ENCODE data around the gene CBFA2T3.

CBFA2T3 gene

DNA sequence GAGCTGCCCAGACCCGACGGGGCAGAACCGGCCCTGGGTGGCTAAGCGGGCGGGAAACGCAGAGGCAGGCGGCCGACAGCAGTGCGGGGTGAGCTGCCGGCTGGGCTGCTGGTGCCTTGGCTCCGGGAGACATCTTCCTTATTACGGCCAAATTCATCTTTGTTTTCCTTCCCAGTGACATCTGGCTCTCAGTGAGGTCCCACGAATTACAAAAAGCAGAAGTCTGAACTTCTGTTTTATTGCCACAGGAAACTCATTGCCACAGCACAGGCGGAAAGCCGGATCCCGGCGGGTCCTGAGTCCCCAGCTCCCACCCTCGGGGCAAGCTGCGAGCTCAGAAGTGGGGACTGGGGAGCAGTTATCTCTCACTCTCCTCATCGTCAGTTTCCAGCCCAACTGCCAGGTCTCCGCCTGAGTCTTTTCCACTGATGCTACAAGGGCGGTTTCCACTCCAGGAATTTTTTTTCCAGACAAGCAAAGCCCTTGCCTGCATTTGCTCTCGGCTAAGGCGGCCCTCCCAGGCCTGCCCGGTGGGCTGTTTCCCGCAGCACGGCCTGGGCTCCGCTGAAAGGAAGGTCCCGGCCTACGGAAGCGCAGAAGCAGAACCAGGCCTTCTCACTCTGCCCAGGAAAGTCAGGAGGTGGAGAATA lies 40.3 kb downstream of the CBFA2T3 start:
- DNase-seq: peak; percentile 91

DNA sequence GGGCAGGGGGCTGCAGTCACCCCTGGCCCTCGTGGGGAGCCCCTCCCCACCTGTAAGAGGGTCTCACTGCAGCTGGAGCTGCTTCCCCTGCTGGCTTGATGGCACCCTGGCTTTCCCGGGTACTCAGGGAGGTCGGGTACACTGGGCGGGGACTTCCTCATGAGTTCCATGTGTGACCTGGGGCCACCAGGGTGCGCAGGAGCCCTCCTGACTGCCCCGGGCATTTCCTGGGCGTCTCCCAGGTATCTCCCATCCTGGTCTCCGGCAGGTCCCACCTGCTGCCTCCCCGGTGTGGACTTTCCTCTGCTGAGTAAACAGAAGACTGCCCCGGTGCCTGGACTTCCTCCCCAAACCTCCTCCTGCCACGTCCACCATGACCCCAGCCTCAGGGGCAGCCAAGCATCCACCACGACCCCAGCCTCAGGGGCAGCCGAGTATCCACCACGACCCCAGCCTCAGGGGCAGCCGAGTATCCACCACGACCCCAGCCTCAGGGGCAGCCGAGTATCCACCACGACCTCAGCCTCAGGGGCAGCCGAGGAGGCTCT lies 40.9 kb downstream of the CBFA2T3 start:
- no peak for DNase-seq

DNA sequence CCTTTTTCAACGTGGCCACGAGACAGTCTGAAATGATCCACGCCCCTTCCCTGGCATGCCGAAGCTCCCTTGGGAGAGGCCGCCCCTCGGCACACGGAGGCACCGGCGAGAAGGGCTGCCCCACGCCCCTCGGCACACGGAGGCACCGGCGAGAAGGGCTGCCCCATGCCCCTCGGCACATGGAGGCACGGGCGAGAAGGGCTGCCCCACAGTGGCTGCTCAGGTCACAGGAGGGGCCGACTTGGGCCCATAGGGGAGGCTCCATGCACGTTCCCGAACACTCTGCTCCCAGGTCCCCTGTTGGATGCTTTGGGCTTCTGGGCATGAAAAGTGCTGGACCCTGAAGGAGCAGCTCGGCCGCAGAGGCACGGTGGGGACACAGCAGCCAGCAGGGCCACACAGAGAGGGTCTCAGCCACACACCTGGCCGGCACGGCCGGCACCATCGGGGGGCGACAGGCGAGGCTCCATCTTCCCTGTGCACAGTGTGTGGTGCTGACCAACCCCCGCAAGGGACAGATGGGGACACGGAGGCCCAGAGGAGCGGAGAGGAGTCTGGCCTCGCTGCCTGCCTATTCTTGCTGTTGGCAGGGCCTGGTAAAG lies 42.8 kb downstream of the CBFA2T3 start:
- no peak for DNase-seq

DNA sequence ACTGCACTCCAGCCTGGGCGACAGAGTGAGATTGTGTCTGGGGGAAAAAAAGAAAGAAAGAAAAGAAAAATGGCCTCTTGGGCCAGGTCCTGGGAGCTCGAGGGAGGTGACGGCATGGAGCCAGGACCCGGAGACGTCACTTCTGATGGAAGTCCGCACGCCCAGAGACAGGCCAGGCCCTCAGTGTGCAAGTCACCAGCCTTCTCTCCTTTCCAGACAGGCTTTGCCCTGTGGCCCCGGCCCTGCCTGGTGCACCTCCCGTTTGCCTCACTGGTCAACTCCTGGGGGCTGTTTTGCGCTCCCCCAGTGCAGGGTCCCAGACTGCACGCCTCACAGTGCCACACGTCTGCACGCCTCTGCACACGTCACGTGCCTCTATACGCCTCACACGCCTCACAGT lies 44.1 kb downstream of the CBFA2T3 start:
- no peak for DNase-seq

DNA sequence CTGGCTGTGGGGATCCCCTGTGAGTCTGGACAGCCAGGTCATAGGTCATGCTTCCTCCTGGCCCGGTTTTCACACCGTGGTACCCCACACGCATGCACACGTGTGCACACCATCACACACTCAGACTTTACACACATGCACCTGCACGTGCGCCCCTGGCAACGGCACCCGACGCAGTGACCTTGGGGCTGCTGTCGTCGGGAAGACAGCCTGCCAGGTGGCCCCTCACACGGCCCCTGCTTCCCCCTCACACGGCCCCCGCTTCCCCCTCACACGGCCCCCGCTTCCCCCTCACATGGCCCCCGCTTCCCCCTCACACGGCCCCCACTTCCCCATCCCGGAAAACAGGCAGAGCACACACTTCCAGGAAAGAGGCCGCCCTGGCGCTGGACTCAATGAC lies 45.1 kb downstream of the CBFA2T3 start:
- DNase-seq: no peak

DNA sequence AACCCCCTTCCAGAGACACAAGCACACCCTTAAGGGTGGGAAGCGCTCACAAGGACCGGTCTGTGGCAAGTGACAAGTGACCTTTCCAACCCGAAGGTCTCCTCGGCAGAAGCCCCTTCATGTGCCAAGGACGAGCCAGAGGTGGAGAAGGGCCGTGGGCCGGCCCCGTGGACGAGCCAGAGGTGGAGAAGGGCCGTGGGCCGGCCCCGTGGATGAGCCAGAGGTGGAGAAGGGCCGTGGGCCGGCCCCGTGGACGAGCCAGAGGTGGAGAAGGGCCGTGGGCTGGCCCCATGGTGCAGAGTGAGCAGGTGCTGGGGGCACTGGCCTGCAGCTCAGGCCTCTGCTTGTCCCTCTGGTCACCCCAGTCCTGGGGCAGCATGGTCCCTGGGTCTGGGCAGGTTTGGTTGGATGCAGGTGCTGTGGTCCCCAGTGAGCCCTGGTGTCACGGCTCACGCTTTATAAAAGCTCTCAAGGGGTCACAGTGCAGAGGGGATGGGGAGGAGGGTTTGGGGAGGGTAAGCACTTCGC lies 45.6 kb downstream of the CBFA2T3 start:
- DNase-seq: no peak

DNA sequence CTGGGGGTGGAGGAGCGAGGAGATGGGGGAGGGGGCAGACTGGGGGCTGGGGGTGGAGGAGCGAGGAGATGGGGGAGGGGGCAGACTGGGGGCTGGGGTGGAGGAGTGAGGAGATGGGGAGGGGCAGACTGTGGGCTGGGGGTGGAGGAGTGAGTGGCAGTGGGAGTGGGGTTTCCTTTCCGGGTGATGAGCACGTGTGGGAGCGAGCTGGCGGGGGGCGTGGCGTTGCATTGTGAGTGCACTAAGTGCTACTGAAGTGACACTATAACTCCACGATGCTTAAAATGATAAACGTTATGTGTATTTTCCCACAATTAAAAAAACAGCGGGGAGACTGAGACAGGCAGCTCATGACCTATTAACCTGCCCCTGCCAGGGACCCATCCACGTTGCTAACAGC lies 46.3 kb downstream of the CBFA2T3 start:
- DNase-seq: no peak

DNA sequence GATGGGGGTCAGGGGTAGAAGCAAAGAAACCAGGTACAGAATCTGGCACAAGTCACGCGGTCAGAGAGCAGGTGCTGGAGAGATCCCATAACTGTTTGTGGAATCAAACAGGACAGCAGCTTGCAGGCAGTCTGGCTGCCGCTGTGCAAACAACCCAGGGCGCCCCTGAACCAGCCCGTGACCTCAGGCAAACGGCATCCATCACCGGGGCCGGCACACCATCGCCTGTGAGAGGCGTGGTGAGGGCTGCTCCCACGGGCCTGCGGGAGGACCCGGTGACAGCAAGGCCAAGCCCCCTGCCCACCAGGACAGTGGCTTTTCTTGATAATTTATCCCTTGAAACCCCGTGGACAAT lies 47.9 kb downstream of the CBFA2T3 start:
- no peak for DNase-seq

DNA sequence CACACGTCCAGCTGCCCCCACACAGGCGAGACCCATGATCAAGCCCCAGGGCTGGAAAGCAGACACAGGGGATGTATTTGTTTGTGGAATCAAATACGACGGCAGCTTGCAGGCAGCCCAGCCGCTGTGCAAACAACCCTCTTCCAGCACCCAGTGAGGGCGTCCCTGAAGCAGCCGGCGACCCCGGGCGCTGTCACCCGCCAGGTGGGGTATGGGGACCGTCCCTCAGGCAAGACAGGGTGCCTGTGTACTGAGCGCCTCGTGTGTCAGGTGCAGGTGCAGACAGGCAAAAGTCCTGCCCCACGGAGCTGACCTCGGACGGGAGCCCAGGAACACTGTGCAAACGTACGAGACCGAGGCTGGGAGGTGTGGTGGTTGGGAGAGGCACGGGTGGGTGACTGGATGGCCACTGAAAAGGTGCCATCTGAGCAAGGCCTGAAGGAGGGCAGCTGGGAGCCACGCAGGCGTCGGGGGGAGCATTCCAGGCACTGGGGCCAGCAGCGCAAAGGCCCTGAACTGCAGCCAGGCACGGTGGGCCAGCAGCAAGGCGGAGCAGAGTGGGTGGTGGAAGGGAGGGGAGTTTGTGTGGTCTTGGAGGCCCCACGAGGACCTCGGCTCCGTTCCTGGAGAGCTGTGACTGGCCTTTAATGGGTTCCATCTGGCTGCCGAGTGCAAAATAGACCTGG lies 48.5 kb downstream of the CBFA2T3 start:
- no peak for DNase-seq

DNA sequence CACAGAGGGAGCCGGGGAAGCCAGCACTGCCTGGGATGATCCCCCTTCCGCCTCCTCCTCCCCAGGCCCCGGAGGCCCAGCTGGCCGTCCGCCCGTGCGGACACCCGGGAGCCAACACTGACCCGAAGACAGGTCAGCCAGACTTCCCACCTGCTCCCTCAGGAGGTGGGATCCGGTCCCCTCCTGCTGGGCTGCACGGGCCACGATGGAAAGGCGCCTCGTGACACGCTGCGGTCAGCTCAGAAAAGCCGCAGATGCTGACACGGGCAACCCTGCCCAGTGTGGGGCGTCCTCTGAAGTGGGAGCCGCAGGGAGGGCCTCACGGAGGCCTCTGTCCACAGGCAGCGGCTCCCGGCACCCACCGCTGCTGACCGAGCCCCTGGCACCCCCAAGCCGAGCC lies 49.3 kb downstream of the CBFA2T3 start:
- no peak for DNase-seq

DNA sequence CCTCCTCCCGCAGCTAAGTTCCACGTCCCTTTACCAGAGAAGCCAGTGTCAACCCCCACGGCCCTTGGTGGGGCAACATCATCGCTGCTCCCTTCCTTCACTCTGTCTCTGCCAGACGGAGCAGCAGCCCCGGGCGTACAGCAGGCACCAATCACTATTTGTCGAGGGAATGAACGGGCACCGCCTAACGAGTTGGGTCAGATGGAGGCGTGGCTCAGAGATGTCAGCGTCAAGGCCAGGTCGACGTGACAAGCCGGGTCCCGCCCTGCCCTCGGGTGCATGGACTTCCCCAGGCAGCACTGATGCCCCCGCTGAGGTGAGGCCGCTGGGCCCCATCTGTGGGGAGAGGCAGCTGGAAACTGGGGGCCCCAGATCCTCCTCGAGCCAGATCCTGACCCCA lies 50.0 kb downstream of the CBFA2T3 start:
- DNase-seq: no peak

DNA sequence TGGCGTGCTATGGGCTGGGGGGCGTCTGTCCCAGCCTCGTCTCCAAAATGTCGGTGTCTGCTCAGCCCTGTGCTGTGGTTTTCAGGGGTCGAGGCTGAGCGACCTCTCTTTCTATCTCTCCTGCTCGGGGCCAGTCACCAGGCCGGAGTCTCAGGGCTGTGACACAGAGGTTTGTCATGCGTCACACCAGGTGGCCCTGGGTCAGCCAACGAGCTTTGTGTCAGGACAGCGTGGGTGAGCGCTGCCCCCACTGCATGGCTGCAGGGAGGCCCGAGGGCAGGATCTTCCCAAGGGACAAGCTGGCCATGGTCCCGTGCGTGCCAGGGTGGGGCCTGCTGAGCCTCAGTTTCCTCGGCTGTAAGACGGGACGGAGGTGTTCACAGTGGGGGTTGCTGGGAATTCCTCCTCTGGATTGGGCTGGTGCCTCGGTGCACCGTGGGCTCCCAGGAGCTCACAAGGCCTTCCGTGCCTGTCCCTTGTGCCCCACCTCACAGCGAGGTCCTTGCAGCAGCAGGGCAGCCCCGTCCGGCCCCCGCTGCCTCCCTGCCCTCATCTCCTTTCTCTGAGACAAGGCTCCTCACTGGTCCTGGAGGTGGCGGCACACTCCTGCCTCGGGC lies 50.5 kb downstream of the CBFA2T3 start:
- DNase-seq: no peak

DNA sequence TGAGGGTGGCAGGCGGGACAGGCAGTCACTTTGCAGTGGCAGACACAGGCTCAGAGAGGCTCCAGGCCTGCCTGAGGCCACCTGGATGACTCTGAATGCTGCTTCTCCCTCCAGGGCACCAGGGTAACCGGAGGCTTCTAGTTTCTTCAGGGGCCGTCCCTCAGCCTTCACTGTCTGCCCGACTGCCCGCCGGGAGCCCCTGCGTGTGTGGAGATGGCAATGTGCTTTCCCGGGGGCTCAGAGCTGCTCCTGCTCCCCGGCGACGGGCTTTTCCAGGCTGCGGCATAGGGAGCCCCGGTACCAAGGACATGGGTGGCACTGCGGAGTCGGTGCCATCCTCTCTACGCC lies 51.5 kb downstream of the CBFA2T3 start:
- DNase-seq: no peak

DNA sequence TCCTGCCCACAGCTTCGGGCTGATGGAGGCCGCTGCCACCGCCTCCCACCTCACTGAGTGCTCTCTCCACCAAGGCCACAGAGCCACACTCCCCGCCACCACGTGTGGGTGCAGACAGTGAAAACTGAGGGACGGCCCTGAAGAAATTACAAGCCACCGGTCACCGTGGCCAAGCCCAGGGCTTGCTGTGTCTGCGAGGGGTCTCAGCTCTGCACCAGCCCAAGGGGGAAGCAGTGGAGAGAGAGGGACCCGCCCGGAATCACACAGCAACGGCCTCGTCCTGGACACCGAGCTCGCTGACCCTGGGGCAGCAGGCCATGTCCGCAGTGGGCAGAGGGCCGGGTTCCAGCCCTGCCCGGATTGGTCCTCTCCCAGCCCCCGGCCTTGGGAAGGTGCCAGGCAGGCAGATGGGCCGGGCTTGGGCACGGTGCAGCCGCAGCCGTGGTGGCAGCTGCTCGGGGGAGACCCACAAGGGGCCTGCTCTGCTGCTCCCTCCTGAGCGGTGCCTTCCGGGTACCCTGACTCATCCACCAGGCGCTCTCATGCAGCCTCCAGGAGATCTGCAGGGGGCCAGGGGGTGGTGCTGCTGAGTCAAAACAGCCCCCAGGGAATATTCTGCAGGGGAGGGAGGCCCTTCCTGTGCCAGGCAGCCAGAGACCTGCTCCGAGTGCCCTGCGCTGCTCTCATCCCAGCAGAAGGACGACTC lies 52.0 kb downstream of the CBFA2T3 start:
- DNase-seq: peak; percentile 7

DNA sequence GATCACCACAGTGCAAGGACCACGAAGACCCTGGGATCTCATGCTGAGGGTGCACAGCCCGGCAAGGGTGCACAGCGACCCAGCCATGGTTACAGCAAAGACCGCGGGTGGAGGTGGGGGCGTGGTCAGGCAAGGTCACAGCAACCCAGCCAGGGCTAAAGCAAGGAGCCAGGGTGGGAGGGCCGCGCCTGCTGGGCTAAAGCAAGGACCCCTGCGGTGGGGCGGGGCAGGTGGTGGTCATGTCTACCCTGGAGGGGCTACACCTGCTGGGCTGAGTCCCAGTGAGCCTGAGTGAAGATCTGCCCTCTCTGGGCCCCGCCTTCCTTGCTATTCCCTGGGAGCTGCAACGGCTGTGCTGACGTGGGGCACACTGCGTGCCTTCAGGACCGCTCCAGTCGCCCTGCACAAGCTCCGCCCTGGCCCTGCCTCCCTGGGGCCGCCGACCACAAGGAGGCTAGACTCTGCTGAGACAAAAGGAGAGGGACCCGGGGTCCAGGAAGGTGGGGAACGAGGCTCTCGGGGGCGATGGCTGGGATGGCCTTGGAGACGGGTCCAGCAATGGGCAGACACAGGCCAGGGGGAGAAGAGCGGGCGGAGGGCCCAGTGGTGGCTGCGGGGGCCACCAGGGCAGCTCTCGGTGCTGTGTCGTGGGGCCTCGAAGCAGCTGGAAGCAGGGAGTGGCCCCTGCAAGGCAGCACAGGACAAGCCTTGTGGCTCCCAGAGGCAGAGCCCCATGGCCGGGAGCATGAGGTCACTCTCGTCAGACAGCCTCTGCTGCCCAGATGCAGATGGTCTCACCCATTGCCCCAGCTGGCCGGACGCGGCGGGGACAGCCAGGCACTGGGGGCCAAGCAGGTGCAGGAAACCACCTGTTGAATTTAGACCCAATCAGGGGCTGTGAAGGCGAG lies 52.8 kb downstream of the CBFA2T3 start:
- no peak for DNase-seq

DNA sequence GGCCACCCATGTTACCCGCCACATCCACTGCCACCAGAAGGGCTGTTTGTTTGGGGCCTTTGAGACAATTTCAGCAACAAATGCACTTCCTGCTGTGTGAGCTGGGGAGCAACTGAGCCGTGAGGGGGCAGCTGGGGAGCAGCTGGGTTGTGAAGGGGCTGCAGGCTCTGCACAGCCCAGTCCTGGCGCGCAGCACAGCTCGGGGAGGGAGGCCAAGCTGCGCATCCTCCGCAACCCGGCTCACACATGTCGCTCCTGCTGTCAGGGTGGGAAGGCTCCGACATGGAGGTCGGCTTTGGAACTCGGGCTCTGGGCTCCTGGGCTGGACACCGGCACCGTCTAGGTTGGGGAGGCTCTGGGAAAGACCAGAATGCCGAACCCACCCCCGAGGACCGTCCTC lies 53.6 kb downstream of the CBFA2T3 start:
- no peak for DNase-seq

DNA sequence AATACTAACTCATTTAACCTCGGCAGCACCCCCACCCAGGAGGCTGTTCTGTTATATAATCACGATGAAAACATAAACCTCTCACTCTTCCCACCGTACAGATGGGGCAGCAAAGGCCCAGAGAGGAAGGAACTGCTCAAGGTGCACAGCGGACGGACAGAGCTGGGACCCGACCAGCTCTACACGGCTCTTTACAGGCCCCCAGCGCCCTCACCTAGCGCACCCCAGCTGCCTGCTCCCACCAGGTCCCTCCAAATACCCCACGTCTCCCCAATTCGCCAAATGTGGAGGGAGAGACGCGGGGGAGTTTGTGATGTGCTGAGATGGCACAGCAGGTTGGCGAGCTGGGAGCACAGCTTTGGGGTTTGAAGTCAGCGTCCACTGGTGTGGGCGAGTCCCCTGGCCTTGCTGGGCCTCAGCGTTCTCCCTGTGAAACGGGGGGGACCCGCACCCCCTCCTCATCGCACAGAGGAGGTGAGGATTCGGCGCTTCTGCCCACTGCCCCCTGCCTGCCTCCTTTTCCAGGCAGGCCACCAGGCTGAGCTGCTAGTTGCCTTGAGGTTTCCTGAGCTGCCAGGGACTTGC lies 54.1 kb downstream of the CBFA2T3 start:
- DNase-seq: no peak

DNA sequence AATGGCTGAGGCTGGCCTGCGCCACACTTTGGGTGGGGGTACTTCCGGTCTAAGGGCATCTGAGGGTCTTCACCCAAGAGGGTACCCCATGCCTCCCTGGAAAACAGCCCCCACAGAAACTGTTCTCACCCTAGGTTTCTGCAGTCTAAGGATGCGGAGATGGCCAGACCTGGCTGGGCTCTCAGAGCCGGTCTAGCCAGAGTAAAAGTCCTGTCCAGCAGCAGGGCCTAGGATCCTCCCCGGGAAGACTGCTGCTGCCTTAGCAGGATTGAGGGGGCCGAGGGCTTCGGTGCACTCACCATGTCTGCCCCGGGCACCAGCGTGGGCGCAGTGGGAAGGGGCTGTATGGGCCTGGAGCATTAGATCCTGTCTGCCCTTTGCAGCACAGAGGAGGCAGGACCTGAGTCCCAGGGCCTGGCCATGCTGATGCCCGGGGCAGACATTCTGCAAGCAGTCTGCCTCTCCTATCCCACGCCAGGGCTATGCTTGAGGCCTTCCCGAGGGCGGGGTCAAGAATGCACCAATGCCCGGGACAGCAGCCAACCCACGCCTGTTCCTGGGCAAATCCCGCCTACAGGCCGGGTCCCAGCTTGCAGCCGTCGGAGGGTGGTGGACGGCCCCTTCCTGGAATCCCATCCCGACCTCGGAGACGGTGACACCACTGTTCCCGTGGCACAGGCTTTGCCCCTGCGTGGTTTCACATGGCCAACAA lies 54.7 kb downstream of the CBFA2T3 start:
- DNase-seq: peak; percentile 35

DNA sequence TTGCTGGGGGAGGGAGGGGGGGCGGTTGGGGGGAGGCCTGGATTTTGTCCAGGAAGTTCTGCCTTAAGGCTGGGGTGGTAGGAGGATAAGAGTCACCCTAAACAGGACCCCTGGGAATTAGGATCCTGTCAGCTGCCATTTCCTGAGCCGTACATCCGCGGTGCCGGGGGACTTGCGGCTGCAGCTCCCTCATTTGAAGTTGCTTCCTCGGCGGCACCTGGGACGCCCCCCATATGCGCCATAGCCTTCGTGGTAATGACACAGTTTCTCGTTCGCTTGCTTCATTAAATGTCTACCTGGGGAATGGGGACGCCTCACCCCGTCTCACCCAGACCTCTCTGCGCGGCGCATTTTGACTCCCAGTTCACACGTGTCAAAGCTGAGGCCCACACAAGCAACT lies 55.4 kb downstream of the CBFA2T3 start:
- DNase-seq: peak; percentile 5

DNA sequence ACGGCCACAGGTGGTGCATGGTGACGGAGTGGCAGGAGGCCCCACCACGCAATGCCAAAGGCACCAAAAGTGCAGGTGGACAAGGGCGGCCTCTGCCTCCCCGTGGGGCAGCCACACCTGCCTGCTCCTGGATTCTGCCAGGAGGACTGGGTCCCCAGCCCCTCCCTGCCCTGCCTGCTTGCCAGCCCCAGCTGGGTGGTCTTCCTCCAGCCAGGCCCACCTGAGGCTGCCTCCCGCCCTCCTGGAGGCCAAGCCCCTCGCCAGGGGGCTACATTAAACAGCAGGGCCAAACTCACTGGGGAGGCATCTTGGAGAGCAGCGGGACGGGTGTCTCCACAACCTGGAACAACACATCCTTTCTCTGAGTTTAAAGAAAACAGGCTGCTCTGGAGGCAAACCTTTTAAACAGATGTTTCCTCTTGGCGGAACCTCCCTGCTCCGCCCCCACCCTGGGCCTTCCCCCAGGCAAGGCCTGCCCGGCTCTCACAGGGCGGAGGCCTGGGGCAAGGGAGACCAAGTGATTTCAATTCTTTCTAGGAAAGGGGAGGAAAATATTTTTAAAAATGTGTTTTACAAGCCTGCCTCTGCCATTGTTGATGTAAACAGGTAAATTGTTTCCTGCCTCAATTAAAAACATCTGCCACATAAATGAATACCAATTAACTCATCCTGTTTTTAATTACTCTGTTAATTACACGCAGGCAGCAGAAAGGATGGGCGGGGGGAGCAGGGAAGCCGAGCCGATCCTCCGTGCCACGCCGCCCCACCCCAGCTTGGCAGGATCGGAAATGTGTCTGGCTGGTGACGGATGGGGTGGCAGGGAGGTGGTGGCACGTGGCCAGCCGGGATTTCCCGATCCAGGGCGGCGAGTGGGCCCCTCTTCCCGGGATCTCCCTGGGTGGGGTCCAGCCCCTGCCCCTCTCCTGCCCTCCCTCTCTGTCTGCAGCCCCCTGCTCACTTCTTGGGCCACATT lies 56.1 kb downstream of the CBFA2T3 start:
- peak; percentile 52 for DNase-seq
